OCI-M2 (cell line): ENCODE results near the gene PKNOX2.

Source experiments
- DNase-seq: peaks from one replicate; lab custom pipeline; 2025; ENCODE audit not compliant: unreplicated experiment; lab: John Stamatoyannopoulos, UW

Gene PKNOX2

GRCh38 chr11:125401235-125401634, 236.7 kb downstream of the PKNOX2 start:
- no peak for DNase-seq

GRCh38 chr11:125401746-125402145, 237.2 kb downstream of the PKNOX2 start:
- DNase-seq: no peak

- no peak for DNase-seq
These were observed 237.9 kb downstream of the PKNOX2 start for GRCh38 chr11:125402435-125402834.

GRCh38 chr11:125404157-125404810, 239.7 kb downstream of the PKNOX2 start:
- DNase-seq: no peak

GRCh38 chr11:125404811-125405790, 240.6 kb downstream of the PKNOX2 start:
- DNase-seq: no peak

- no peak for DNase-seq
These were observed 242.5 kb downstream of the PKNOX2 start for GRCh38 chr11:125407046-125407445.

- DNase-seq: no peak
These were observed 243.8 kb downstream of the PKNOX2 start for GRCh38 chr11:125408311-125408711.

GRCh38 chr11:125410091-125410490, 245.5 kb downstream of the PKNOX2 start:
- no peak for DNase-seq

- no peak for DNase-seq
These were observed 247.6 kb downstream of the PKNOX2 start for GRCh38 chr11:125412177-125412496.

GRCh38 chr11:125412509-125412908, 248.0 kb downstream of the PKNOX2 start:
- DNase-seq: no peak

GRCh38 chr11:125413226-125413625, 248.7 kb downstream of the PKNOX2 start:
- DNase-seq: no peak

GRCh38 chr11:125414121-125414520, 249.6 kb downstream of the PKNOX2 start:
- no peak for DNase-seq

- DNase-seq: no peak
These were observed 252.7 kb downstream of the PKNOX2 start for GRCh38 chr11:125416981-125417935.

GRCh38 chr11:125418396-125418795, 253.8 kb downstream of the PKNOX2 start:
- DNase-seq: no peak

- no peak for DNase-seq
These were observed 258.1 kb downstream of the PKNOX2 start for GRCh38 chr11:125422681-125423080.

- DNase-seq: no peak
These were observed 258.8 kb downstream of the PKNOX2 start for GRCh38 chr11:125423247-125423849.

- DNase-seq: no peak
These were observed 261.1 kb downstream of the PKNOX2 start for GRCh38 chr11:125425601-125426000.

GRCh38 chr11:125426818-125427528, 262.4 kb downstream of the PKNOX2 start:
- no peak for DNase-seq

GRCh38 chr11:125428486-125429173, 264.1 kb downstream of the PKNOX2 start:
- no peak for DNase-seq
